A549 (cell line): ENCODE data around the gene TSC22D1. TPM values are rescaled to one million over a fixed set of nuclear protein-coding genes. Genes with fewer than 3 reads are reported as not detected.
A peak's percentile ranks its signal among the peaks of the same experiment; 100 is the strongest.

Experiments
- ATAC-seq, 2 experiments: fragments of 200-7000 bp in 1 of 2; fragments of >200 bp in 1 of 2; cut with Nextera tagmentation in 1 of 2; cut with Tn5 transposase in 1 of 2; 3 replicates each; pipeline versions ENCODE4 v1.8.0 to v1.9.1; 2018 to 2020; ENCODE audit warnings: mild to moderate bottlenecking in 1 of 2, moderate library complexity in 1 of 2
- CTCF ChIA-PET: fragments of 300-600 bp; sonication (Branson Sonifier 250); formaldehyde crosslinking; extraction: SDS; loops from one replicate; lab custom pipeline; 2021; ENCODE audit warnings: antibody characterized with exemption, inconsistent platforms; lab: Yijun Ruan, JAX
- POLR2A ChIA-PET: fragments of 350-600 bp; formaldehyde crosslinking; extraction: SDS; loops from one replicate; lab custom pipeline; 2021; ENCODE audit warnings: antibody characterized with exemption, inconsistent platforms; lab: Yijun Ruan, JAX
- DNase-seq, 2 experiments: peaks; one replicate each; pipeline versions ENCODE4 v3.0.0 to v3.0.0-alpha.2; 2011 to 2016; ENCODE audit warnings: low read depth in 1 of 2, low spot score in 1 of 2
- FAIRE-seq: peaks from 2 replicates; lab custom pipeline; 2011; peaks lifted over from hg19 to GRCh38; lab: Jason Lieb, UNC
- H3K27ac ChIP-seq, 2 experiments: fragments of >200 bp; sonication (Bioruptor Twin); formaldehyde crosslinking; 3 replicates each; pipeline ENCODE4 v1.5.1; 2016 to 2017
- H3K4me1 ChIP-seq: fragments of >200 bp; sonication (Bioruptor Twin); formaldehyde crosslinking; 3 replicates; pipeline ENCODE4 v1.6.1; 2016
- H3K4me2 ChIP-seq: fragments of >200 bp; sonication (Bioruptor Twin); formaldehyde crosslinking; 3 replicates; pipeline ENCODE4 v1.6.1; 2016
- H3K4me3 ChIP-seq: fragments of >200 bp; sonication (Bioruptor Twin); formaldehyde crosslinking; 3 replicates; pipeline ENCODE4 v1.5.1; 2016
- H3K9me3 ChIP-seq: fragments of >200 bp; sonication (Bioruptor Twin); formaldehyde crosslinking; 3 replicates; pipeline ENCODE4 v1.6.1; 2016
- CBX2 ChIP-seq: fragments of 200-600 bp; sonication (generic); IDR thresholded peaks from 2 replicates; pipeline ENCODE4 v1.6.1; 2016; ENCODE audit warnings: low read depth, mild to moderate bottlenecking, borderline replicate concordance
- CHD4 ChIP-seq: fragments of 200-600 bp; sonication (generic); IDR thresholded peaks from 2 replicates; pipeline ENCODE4 v1.6.1; 2016; ENCODE audit warnings: antibody characterized with exemption, mild to moderate bottlenecking, borderline replicate concordance
- CTCF ChIP-seq: fragments of >200 bp; sonication (Bioruptor Twin); formaldehyde crosslinking; IDR thresholded peaks from 3 replicates; pipeline ENCODE4 v1.5.1; 2016
- E2F6 ChIP-seq: IDR thresholded peaks from 2 replicates; pipeline ENCODE4 v1.6.1; 2012; ENCODE audit warnings: low read depth, borderline replicate concordance
- EHF ChIP-seq: fragments of 250-450 bp; sonication (Bioruptor Pico); IDR thresholded peaks from 2 replicates; pipeline ENCODE4 v1.5.0; 2020; ENCODE audit warnings: mild to moderate bottlenecking
- EP300 ChIP-seq, 2 experiments: fragments of >200 bp; sonication (Bioruptor Twin); formaldehyde crosslinking; IDR thresholded peaks; 2 replicates in 1 of 2; 3 replicates in 1 of 2; pipeline ENCODE4 v1.6.1; 2016 to 2017
- GATA3 ChIP-seq: IDR thresholded peaks from 2 replicates; pipeline ENCODE4 v1.6.1; 2012; ENCODE audit warnings: borderline replicate concordance
- HDAC2 ChIP-seq: fragments of 200-600 bp; sonication (generic); IDR thresholded peaks from 2 replicates; pipeline ENCODE4 v1.6.1; 2016
- HOXB13 ChIP-seq: fragments of 250-450 bp; sonication (Bioruptor Pico); IDR thresholded peaks from 2 replicates; pipeline ENCODE4 v1.5.0; 2020; ENCODE audit warnings: low read depth, mild to moderate bottlenecking, moderate library complexity
- MYC ChIP-seq: IDR thresholded peaks from 2 replicates; pipeline ENCODE4 v1.6.1; 2012; ENCODE audit warnings: mild to moderate bottlenecking, inconsistent platforms, low read length, improper control_type of control experiment, borderline replicate concordance
- NR3C1 ChIP-seq: fragments of >200 bp; sonication (Bioruptor Twin); formaldehyde crosslinking; IDR thresholded peaks from 3 replicates; pipeline ENCODE4 v1.6.1; 2017
- PHF8 ChIP-seq: fragments of 200-600 bp; sonication (generic); IDR thresholded peaks from 2 replicates; pipeline ENCODE4 v1.6.1; 2016; ENCODE audit warnings: low read depth, mild to moderate bottlenecking, antibody characterized with exemption, moderate library complexity, borderline replicate concordance
- POLR2A ChIP-seq: IDR thresholded peaks from 2 replicates; pipeline ENCODE4 v1.6.1; 2012; ENCODE audit warnings: mild to moderate bottlenecking, low read length
- RAD21 ChIP-seq, 2 experiments: fragments of >200 bp in 1 of 2; sonication (Bioruptor Twin) in 1 of 2; formaldehyde crosslinking in 1 of 2; IDR thresholded peaks in 1 of 2; conservative IDR thresholded peaks in 1 of 2; 2 replicates in 1 of 2; 3 replicates in 1 of 2; pipeline ENCODE4 v1.6.1; 2012 to 2018; ENCODE audit warnings: inconsistent platforms in 1 of 2
- RARB ChIP-seq: fragments of 250-450 bp; sonication (Bioruptor Pico); IDR thresholded peaks from 2 replicates; pipeline ENCODE4 v1.8.0; 2021; ENCODE audit warnings: mild to moderate bottlenecking, moderate library complexity
- RFX5 ChIP-seq: fragments of 450-650 bp; IDR thresholded peaks from 2 replicates; pipeline ENCODE4 v1.7.1; 2014; ENCODE audit warnings: antibody characterized with exemption, mild to moderate bottlenecking, moderate library complexity
- TP53 ChIP-seq: fragments of 250-450 bp; sonication (Bioruptor Pico); IDR thresholded peaks from 2 replicates; pipeline ENCODE4 v1.5.0; 2021; ENCODE audit warnings: mild to moderate bottlenecking, moderate library complexity
- ZFP36 ChIP-seq: fragments of 450-650 bp; IDR thresholded peaks from 2 replicates; pipeline ENCODE4 v1.6.1; 2014; ENCODE audit warnings: borderline replicate concordance; ENCODE audit not compliant: partially characterized antibody
- WGBS: methylation state at CpG from one replicate; pipeline ENCODE4 v1.1.6; 2017; ENCODE audit errors: missing lambda C conversion rate; 5-methylcytosine and 5-hydroxymethylcytosine counted together
- polyA plus RNA-seq, 4 experiments: library from polyadenylated mRNA; depleted of rRNA in 3 of 4; stranded (reverse); fragments of >200 nt; fragmentation: RNase III in 1 of 4; extraction: RNeasy Plus Mini Kit Qiagen cat#74134 plus additional on column Dnase treatment in 1 of 4; gene quantifications; 2 replicates in 3 of 4; 3 replicates in 1 of 4; pipeline ENCODE4 v1.2.3, GENCODE V29; 2011 to 2017

TSC22D1 gene
- polyA plus RNA-seq, 2 of the 4 experiments (the other 2 are of a cell fraction), result 66.8 to 196 TPM

GRCh38 chr13:44420376-44421220 is 155.5 kb downstream of the TSC22D1 start:
- DNase-seq, result no peak
- 85% methylated on average over 14 of the region's 15 CpGs for WGBS
- ATAC-seq, result no peak
- no peak overlapping the region for H3K4me2 ChIP-seq
- POLR2A ChIA-PET, result interaction anchor here (1.2 kb wide), 1 partner anchor 16 kb away, joined by 4 read pairs; no protein-coding TSS in a partner anchor
- no peaks in the 10 kb centered on the region for H3K4me1 ChIP-seq
- TF ChIP-seq GATA3 (no peak), PHF8 (no peak)
- CTCF ChIA-PET, result interaction anchor here (1.3 kb wide), 1 partner anchor 515 kb away, joined by 3 read pairs; no protein-coding TSS in a partner anchor
- H3K4me3 ChIP-seq, result no peak overlapping the region
- no peaks in the 10 kb centered on the region for H3K9me3 ChIP-seq
- H3K27ac ChIP-seq, result 0 out of 6 replicates have a peak overlapping the region, but pooled peaks of 1 of the 2 experiments have one; percentile 11
- FAIRE-seq, result no peak

- Histone ChIP-seq H3K4me2 (no peak overlapping the region), H3K4me3 (no peak overlapping the region), H3K4me1 (no peaks in the 10 kb centered on the region), H3K9me3 (no peaks in the 10 kb centered on the region), H3K27ac (no peak overlapping the region)
- FAIRE-seq (no peak), ATAC-seq (no peak), DNase-seq (no peak)
- POLR2A ChIA-PET, result no interaction called here
- TF ChIP-seq E2F6 (no peak), POLR2A (no peak), RAD21 (conservative IDR thresholded peaks at IDR 0.05 in 1 of 2, IDR thresholded peaks at IDR 0.05 in 1 of 2) (no peak), EP300 (IDR thresholded peaks at IDR 0.05) (no peak), HDAC2 (no peak), EHF (CRISPR knock-in tag) (no peak)
- CTCF ChIA-PET, result interaction anchor here (1.0 kb wide), 1 partner anchor 510 kb away, joined by 3 read pairs; no protein-coding TSS in a partner anchor
- 79% methylated on average over 7 of the region's 7 CpGs for WGBS
Observed at GRCh38 chr13:44417876-44418275, 158.3 kb downstream of the TSC22D1 start.

GRCh38 chr13:44417446-44417845 is 158.7 kb downstream of the TSC22D1 start:
- TF ChIP-seq CBX2, result no peak
- TF ChIP-seq MYC, result no peak
- no peak for TF ChIP-seq TP53 (CRISPR knock-in tag)
- TF ChIP-seq CTCF, result no peak
- TF ChIP-seq CHD4, result no peak
- TF ChIP-seq NR3C1, result no peak
- TF ChIP-seq ZFP36, result no peak
- no peak for TF ChIP-seq HOXB13 (CRISPR knock-in tag)
- TF ChIP-seq RFX5, result no peak
- no peak for TF ChIP-seq RARB
- no peak for ATAC-seq
- no peak for DNase-seq
- Histone ChIP-seq H3K4me3 (no peak overlapping the region), H3K27ac (no peak overlapping the region), H3K4me2 (no peak overlapping the region), H3K4me1 (no peaks in the 10 kb centered on the region), H3K9me3 (no peaks in the 10 kb centered on the region)
- no peak for FAIRE-seq
- WGBS, result 85% methylated on average over 6 of the region's 8 CpGs
- POLR2A ChIA-PET, result no interaction called here
- CTCF ChIA-PET, result interaction anchor here (1.0 kb wide), 1 partner anchor 510 kb away, joined by 3 read pairs; no protein-coding TSS in a partner anchor
